ENCODE data around the gene ZBTB16. TPM values are rescaled to one million over a fixed set of nuclear protein-coding genes. Genes with fewer than 3 reads are reported as not detected.

The ZBTB16 gene
- total and polyA plus RNA-seq, 7 experiments from 2014 or later: 3.0 to 22.1 (median 7.2) TPM

GRCh38 chr11:114164546-114164945, 105.0 kb downstream of the ZBTB16 start:
- no peaks in the 10 kb centered on the region for H3K27me3 ChIP-seq (ENCODE audit: control insufficient read depth in 2 of 2, insufficient read depth in 2 of 2, low read length in 2 of 2)
- peak overlapping the region; percentile 4 to 93 (median 81) for H3K27ac Mint-ChIP-seq
- no peak overlapping the region for H3K27ac ChIP-seq (ENCODE audit: low read depth, low read length)
- H3K36me3 ChIP-seq (ENCODE audit: control insufficient read depth in 2 of 3, insufficient read depth in 3 of 3, low read length in 3 of 3): no peaks in the 10 kb centered on the region
- H3K9me3 ChIP-seq (ENCODE audit: control insufficient read depth in 2 of 3, low read length in 3 of 3): no peaks in the 10 kb centered on the region
- DNase-seq: no peak
- peaks cover 70 to 100% (median 97%) of the 10 kb centered on the region in 7 donors for H3K4me1 Mint-ChIP-seq
- ChIA-PET CTCF (interaction anchor here (0.8 to 2.1 kb wide), 2 partner anchors 30 to 32 kb away, joined by 3 to 9 read pairs; no protein-coding TSS in a partner anchor), POLR2A (interaction anchor here (20.6 kb wide), 1 partner anchor 24 kb away, joined by 363 read pairs; no protein-coding TSS in a partner anchor)
- peak overlapping the region in 3 of 10 donors; percentile 3 to 66 (median 18) for H3K4me3 Mint-ChIP-seq
- peaks cover 0 to 4% (median 0%) of the 10 kb centered on the region in 11 donors for H3K9me3 Mint-ChIP-seq
- H3K4me1 ChIP-seq (ENCODE audit: control insufficient read depth in 2 of 2, insufficient read depth in 2 of 2, low read length in 2 of 2): peaks cover 54 to 85% of the 10 kb centered on the region in 2 donors
- ATAC-seq: no peak
- H3K27me3 Mint-ChIP-seq: no peaks in the 10 kb centered on the region
- H3K4me3 ChIP-seq (ENCODE audit: low read length): no peak overlapping the region
- H3K36me3 Mint-ChIP-seq: peaks cover 0 to 12% (median 0%) of the 10 kb centered on the region in 5 donors
- intact Hi-C loops (cut with micrococcal nuclease): loop anchor here (5.0 to 10.0 kb wide), 3 partner anchors 33 to 390 kb away; partner anchors contain the start of genes C11orf71 (in 2 of the 2), RBM7 (in 2 of the 2), CLDN25 (in 1 of the 2) and ZW10 (in 1 of the 2)

GRCh38 chr11:114165326-114166230, 106.1 kb downstream of the ZBTB16 start:
- ChIA-PET POLR2A (interaction anchor here (0.8 to 20.6 kb wide), 3 partner anchors 9 to 105 kb away, joined by 3 to 363 read pairs (median 12); no protein-coding TSS in a partner anchor), CTCF (interaction anchor here (0.8 to 3.3 kb wide), 4 partner anchors 26 to 96 kb away, joined by 3 to 9 read pairs (median 6); no protein-coding TSS in a partner anchor)
- no peak overlapping the region for H3K27ac ChIP-seq (ENCODE audit: low read depth, low read length)
- Mint-ChIP-seq H3K27me3 (no peaks in the 10 kb centered on the region), H3K9me3 (no peaks in the 10 kb centered on the region), H3K4me1 (peaks cover 70 to 100% (median 97%) of the 10 kb centered on the region in 7 donors), H3K36me3 (peaks cover 0 to 12% (median 0%) of the 10 kb centered on the region in 5 donors), H3K4me3 (peak overlapping the region in 8 of 10 donors; percentile 16 to 80 (median 67)), H3K27ac (peak overlapping the region; percentile 28 to 93 (median 85))
- H3K4me3 ChIP-seq (ENCODE audit: low read length): no peak overlapping the region
- H3K4me1 ChIP-seq (ENCODE audit: control insufficient read depth in 2 of 2, insufficient read depth in 2 of 2, low read length in 2 of 2): peaks cover 56 to 88% of the 10 kb centered on the region in 2 donors
- intact Hi-C loops (cut with micrococcal nuclease): loop anchor here in 1 of 2 donors (10.0 kb wide), 1 partner anchor 391 kb away; the partner anchor contains the start of genes CLDN25 and ZW10
- DNase-seq (no peak), ATAC-seq (no peak)
- no peaks in the 10 kb centered on the region for H3K36me3 ChIP-seq (ENCODE audit: control insufficient read depth in 2 of 3, insufficient read depth in 3 of 3, low read length in 3 of 3)
- no peaks in the 10 kb centered on the region for H3K9me3 ChIP-seq (ENCODE audit: control insufficient read depth in 2 of 3, low read length in 3 of 3)
- H3K27me3 ChIP-seq (ENCODE audit: control insufficient read depth in 2 of 2, insufficient read depth in 2 of 2, low read length in 2 of 2): no peaks in the 10 kb centered on the region

GRCh38 chr11:114166362-114166761, 106.9 kb downstream of the ZBTB16 start:
- Histone ChIP-seq H3K27ac (ENCODE audit: low read depth, low read length) (no peak overlapping the region), H3K9me3 (ENCODE audit: control insufficient read depth in 2 of 3, low read length in 3 of 3) (no peaks in the 10 kb centered on the region), H3K27me3 (ENCODE audit: control insufficient read depth in 2 of 2, insufficient read depth in 2 of 2, low read length in 2 of 2) (no peaks in the 10 kb centered on the region), H3K36me3 (ENCODE audit: control insufficient read depth in 2 of 3, insufficient read depth in 3 of 3, low read length in 3 of 3) (no peaks in the 10 kb centered on the region), H3K4me1 (ENCODE audit: control insufficient read depth in 2 of 2, insufficient read depth in 2 of 2, low read length in 2 of 2) (peaks cover 55 to 88% of the 10 kb centered on the region in 2 donors), H3K4me3 (ENCODE audit: low read length) (no peak overlapping the region)
- intact Hi-C loops (cut with micrococcal nuclease): loop anchor here in 1 of 2 donors (10.0 kb wide), 1 partner anchor 392 kb away; the partner anchor contains the start of genes CLDN25 and ZW10
- H3K27ac Mint-ChIP-seq: peak overlapping the region; percentile 28 to 93 (median 81)
- peak overlapping the region; percentile 46 to 80 (median 69) for H3K4me3 Mint-ChIP-seq
- no peaks in the 10 kb centered on the region for H3K27me3 Mint-ChIP-seq
- POLR2A ChIA-PET: interaction anchor here (0.7 to 20.6 kb wide), 5 partner anchors 8 to 106 kb away, joined by 3 to 363 read pairs (median 5); no protein-coding TSS in a partner anchor
- ATAC-seq (no peak), DNase-seq (no peak)
- CTCF ChIA-PET: interaction anchor here (0.6 to 3.3 kb wide), 5 partner anchors 13 to 95 kb away, joined by 3 to 9 read pairs (median 3); no protein-coding TSS in a partner anchor
- H3K9me3 Mint-ChIP-seq: no peaks in the 10 kb centered on the region
- H3K36me3 Mint-ChIP-seq: peaks cover 0 to 9% (median 0%) of the 10 kb centered on the region in 5 donors
- peaks cover 70 to 100% (median 97%) of the 10 kb centered on the region in 7 donors for H3K4me1 Mint-ChIP-seq

- intact Hi-C loops (cut with micrococcal nuclease): loop anchor here (1.0 to 10.0 kb wide), 2 partner anchors 16 to 392 kb away; partner anchors contain the start of genes CLDN25 (in 1 of the 2) and ZW10 (in 1 of the 2)
- peak in 5 of 9 donors; percentile 24 to 63 (median 35) for DNase-seq
- POLR2A ChIA-PET: interaction anchor here (0.7 to 20.6 kb wide), 6 partner anchors 7 to 107 kb away, joined by 3 to 363 read pairs (median 5); no protein-coding TSS in a partner anchor
Measured at GRCh38 chr11:114166897-114167323, 107.4 kb downstream of the ZBTB16 start.

GRCh38 chr11:114167355-114167754, 107.8 kb downstream of the ZBTB16 start:
- Histone ChIP-seq H3K36me3 (ENCODE audit: control insufficient read depth in 2 of 3, insufficient read depth in 3 of 3, low read length in 3 of 3) (no peaks in the 10 kb centered on the region), H3K4me3 (ENCODE audit: low read length) (no peak overlapping the region), H3K9me3 (ENCODE audit: control insufficient read depth in 2 of 3, low read length in 3 of 3) (no peaks in the 10 kb centered on the region), H3K4me1 (ENCODE audit: control insufficient read depth in 2 of 2, insufficient read depth in 2 of 2, low read length in 2 of 2) (peaks cover 63 to 88% of the 10 kb centered on the region in 2 donors), H3K27ac (ENCODE audit: low read depth, low read length) (no peak overlapping the region), H3K27me3 (ENCODE audit: control insufficient read depth in 2 of 2, insufficient read depth in 2 of 2, low read length in 2 of 2) (no peaks in the 10 kb centered on the region)
- DNase-seq (no peak), ATAC-seq (no peak)
- H3K27me3 Mint-ChIP-seq: no peaks in the 10 kb centered on the region
- H3K4me1 Mint-ChIP-seq: peaks cover 71 to 100% (median 97%) of the 10 kb centered on the region in 7 donors
- POLR2A ChIA-PET: interaction anchor here (0.7 to 20.6 kb wide), 4 partner anchors 9 to 84 kb away, joined by 3 to 363 read pairs (median 5); no protein-coding TSS in a partner anchor
- peaks cover 0 to 7% (median 0%) of the 10 kb centered on the region in 5 donors for H3K36me3 Mint-ChIP-seq
- no peaks in the 10 kb centered on the region for H3K9me3 Mint-ChIP-seq
- intact Hi-C loops (cut with micrococcal nuclease): loop anchor here (1.0 to 10.0 kb wide), 2 partner anchors 16 to 393 kb away; partner anchors contain the start of genes CLDN25 (in 1 of the 2) and ZW10 (in 1 of the 2)
- peak overlapping the region; percentile 28 to 93 (median 81) for H3K27ac Mint-ChIP-seq
- CTCF ChIA-PET: interaction anchor here (0.6 to 3.3 kb wide), 4 partner anchors 12 to 94 kb away, joined by 3 to 14 read pairs (median 6); no protein-coding TSS in a partner anchor
- H3K4me3 Mint-ChIP-seq: peak overlapping the region in 9 of 10 donors; percentile 66 to 77 (median 68)

More at GRCh38 chr11:114166897-114167323, 107.4 kb downstream of the ZBTB16 start:
- peak overlapping the region; percentile 46 to 77 (median 68) for H3K4me3 Mint-ChIP-seq
- no peaks in the 10 kb centered on the region for H3K9me3 ChIP-seq (ENCODE audit: control insufficient read depth in 2 of 3, low read length in 3 of 3)
- H3K27ac ChIP-seq (ENCODE audit: low read depth, low read length): no peak overlapping the region
- peaks cover 0 to 7% (median 0%) of the 10 kb centered on the region in 5 donors for H3K36me3 Mint-ChIP-seq
- no peak overlapping the region for H3K4me3 ChIP-seq (ENCODE audit: low read length)
- H3K9me3 Mint-ChIP-seq: no peaks in the 10 kb centered on the region
- H3K27me3 ChIP-seq (ENCODE audit: control insufficient read depth in 2 of 2, insufficient read depth in 2 of 2, low read length in 2 of 2): no peaks in the 10 kb centered on the region
- no peaks in the 10 kb centered on the region for H3K27me3 Mint-ChIP-seq
- CTCF ChIA-PET: interaction anchor here (0.6 to 3.3 kb wide), 6 partner anchors 12 to 94 kb away, joined by 3 to 9 read pairs (median 4); no protein-coding TSS in a partner anchor
- peaks cover 70 to 100% (median 97%) of the 10 kb centered on the region in 7 donors for H3K4me1 Mint-ChIP-seq
- no peaks in the 10 kb centered on the region for H3K36me3 ChIP-seq (ENCODE audit: control insufficient read depth in 2 of 3, insufficient read depth in 3 of 3, low read length in 3 of 3)
- peak overlapping the region; percentile 28 to 93 (median 75) for H3K27ac Mint-ChIP-seq
- peak; percentile 41 for ATAC-seq
- peaks cover 59 to 88% of the 10 kb centered on the region in 2 donors for H3K4me1 ChIP-seq (ENCODE audit: control insufficient read depth in 2 of 2, insufficient read depth in 2 of 2, low read length in 2 of 2)

Measured in naive thymus-derived CD4-positive, alpha-beta T cell (primary cell).